DMS114 treated with DMSO at 0.1 percent for 48 hours (cell line): ENCODE data around the gene CXorf65.

Source experiments
- DNase-seq: peaks from one replicate; lab custom pipeline; 2025; ENCODE audit not compliant: unreplicated experiment; lab: John Stamatoyannopoulos, UW

Gene CXorf65

DNA sequence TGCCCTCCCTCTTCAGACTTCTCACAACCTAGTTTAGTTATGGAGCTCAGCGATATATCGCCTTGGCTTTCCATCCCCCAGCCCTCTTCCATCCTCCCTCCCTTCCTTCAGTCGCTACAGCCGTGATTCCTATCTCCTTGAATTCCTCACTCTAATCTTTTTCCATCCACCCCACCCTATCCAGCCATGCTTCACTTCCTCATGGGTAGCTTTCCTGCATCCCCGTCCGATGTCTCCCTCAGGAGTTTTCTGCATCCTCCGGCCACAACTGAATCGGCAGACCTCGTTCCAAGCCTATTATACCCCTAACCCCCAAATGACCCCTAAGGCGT is 38.9 kb downstream of the CXorf65 start:
- DNase-seq = no peak

- no peak for DNase-seq
These were observed 39.5 kb downstream of the CXorf65 start for GRCh38 chrX:71067089-71067488.

GRCh38 chrX:71060127-71060526 is 46.4 kb downstream of the CXorf65 start:
- no peak for DNase-seq

DNA sequence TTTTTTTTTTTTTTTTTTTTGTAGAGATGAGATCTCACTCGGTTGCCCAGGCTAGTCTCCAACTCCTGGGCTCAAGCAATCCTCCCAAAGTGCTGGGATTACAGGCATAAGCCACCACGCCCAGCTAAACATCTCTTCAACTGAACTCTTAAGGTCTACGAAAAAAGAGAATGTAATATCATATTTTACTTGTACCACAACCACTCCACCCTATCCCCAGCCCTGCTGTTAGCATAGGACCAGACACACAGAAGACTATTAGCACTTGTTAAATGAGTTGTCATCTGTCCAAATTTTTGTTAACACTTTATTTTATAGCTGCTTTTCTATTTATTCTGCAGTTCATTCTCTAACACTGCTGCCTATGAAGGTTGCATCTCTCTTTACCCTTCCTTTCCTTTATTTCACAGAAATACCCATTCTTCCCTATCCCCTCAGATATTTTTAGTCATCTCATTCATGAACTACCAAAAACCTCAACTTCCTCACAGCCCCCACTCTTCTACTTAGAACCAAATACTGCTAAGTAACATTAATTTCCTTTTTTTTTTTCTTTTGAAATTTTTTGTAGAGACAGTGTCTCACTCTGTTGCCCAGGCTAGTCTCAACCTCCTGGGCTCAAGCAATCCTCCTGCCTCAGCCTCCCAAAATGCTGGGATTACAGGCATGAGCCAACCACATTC is 48.6 kb downstream of the CXorf65 start:
- no peak for DNase-seq

DNA sequence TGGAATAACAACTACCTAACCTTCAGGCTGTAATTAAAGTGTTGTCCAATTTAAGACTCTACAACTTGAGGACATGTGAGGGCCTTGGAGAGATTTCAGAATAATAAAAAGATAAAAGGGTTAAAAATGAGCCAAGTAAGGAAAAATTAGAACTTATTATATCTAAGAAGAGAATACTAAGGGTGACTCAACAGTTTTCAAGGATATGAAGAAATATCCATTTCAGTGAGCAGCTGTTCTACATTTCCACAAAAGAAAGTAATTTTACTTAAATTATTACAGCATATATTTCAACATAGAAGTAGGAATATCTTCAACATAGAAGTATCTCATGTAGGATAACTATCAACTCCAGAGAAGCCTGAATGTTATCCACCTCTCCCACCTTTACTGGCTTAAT is 49.7 kb downstream of the CXorf65 start:
- no peak for DNase-seq
